ENCODE results near the gene FAM114A1.

FAM114A1 gene

DNA sequence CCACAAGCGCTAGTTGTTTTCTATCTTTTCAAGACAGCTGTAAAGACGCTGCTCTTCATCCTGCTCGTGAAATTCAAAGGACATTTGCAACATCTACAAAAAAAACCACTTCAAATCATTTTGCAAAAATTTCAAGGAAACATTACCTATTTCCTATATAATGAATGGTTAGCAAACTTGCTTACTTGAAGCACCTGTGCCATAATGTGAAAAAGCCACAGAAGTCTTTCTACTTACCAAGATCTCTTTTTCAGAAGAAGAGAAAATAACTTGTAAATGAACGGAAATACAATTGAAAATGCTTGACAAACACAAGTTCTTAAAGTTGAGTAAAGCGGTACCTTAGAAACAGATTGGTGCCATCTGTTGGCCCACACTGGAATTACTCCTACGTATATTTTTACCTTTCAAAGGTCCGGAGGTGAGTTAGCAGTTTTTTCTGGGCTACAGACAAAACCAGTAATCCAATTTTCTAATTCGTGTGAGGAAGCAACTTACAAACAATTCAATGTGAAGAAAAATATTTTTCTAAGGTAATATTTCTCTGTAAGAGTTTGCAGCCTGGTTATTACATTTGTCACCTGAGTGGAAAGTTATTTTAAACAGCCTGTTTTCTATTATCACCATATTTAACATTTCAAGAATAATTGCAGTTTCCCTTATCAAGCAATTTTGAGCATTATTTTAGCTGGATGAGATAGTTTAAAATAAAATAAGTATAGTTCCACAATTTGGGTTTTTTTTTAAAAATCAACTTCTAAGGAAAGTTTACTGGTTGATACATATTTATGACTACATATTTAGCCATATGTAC is 10.9 kb upstream of the FAM114A1 start, which contains the start of gene TLR6:
TLR6 (minus strand) TSS at position 294 of the 814 bp plus-strand sequence. CDS start 27,344 bp downstream, outside the sequence.
- Histone ChIP-seq H4K20me1 (ENCODE audit: insufficient read depth, low read length, poor library complexity, severe bottlenecking) (no peaks in the 10 kb centered on the region), H3K9me3 (ENCODE audit: insufficient read depth, low read depth, low read length) (no peaks in the 10 kb centered on the region), H3K36me3 (ENCODE audit: insufficient read depth, low read length) (no peaks in the 10 kb centered on the region), H3K27me3 (ENCODE audit: insufficient read depth, low read length, poor library complexity, severe bottlenecking) (no peaks in the 10 kb centered on the region), H3K9me2 (replicated peaks; ENCODE audit: low read depth, low read length) (no peaks in the 10 kb centered on the region), H2AFZ (ENCODE audit: low read length) (peak within 1 kb of the TSS; percentile 69), H3K9ac (ENCODE audit: low read depth, low read length, poor library complexity, severe bottlenecking) (no peak within 1 kb of the TSS), H3K4me3 (ENCODE audit: low read length, poor library complexity, severe bottlenecking) (peak within 1 kb of the TSS; percentile 63), H3F3A (ENCODE audit: low read depth) (no peaks in the 10 kb centered on the region; the same call in 1 of the 2 replicates), H3K79me2 (ENCODE audit: insufficient read depth, low read length) (no peaks in the 10 kb centered on the region), H3K4me1 (ENCODE audit: insufficient read depth, low read length, poor library complexity, severe bottlenecking) (peaks cover 10% of the 10 kb centered on the region), H3K4me2 (ENCODE audit: low read depth, low read length, poor library complexity, severe bottlenecking) (peak within 1 kb of the TSS; percentile 77)
- TF ChIP-seq, protein P1, sequence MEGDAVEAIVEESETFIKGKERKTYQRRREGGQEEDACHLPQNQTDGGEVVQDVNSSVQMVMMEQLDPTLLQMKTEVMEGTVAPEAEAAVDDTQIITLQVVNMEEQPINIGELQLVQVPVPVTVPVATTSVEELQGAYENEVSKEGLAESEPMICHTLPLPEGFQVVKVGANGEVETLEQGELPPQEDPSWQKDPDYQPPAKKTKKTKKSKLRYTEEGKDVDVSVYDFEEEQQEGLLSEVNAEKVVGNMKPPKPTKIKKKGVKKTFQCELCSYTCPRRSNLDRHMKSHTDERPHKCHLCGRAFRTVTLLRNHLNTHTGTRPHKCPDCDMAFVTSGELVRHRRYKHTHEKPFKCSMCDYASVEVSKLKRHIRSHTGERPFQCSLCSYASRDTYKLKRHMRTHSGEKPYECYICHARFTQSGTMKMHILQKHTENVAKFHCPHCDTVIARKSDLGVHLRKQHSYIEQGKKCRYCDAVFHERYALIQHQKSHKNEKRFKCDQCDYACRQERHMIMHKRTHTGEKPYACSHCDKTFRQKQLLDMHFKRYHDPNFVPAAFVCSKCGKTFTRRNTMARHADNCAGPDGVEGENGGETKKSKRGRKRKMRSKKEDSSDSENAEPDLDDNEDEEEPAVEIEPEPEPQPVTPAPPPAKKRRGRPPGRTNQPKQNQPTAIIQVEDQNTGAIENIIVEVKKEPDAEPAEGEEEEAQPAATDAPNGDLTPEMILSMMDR (conservative IDR thresholded peaks at IDR 0.05; ENCODE audit: low read length), result peak; percentile 84
- TF ChIP-seq EZH2phosphoT487 (IDR thresholded peaks at IDR 0.05; ENCODE audit: borderline replicate concordance), result no peak

DNA sequence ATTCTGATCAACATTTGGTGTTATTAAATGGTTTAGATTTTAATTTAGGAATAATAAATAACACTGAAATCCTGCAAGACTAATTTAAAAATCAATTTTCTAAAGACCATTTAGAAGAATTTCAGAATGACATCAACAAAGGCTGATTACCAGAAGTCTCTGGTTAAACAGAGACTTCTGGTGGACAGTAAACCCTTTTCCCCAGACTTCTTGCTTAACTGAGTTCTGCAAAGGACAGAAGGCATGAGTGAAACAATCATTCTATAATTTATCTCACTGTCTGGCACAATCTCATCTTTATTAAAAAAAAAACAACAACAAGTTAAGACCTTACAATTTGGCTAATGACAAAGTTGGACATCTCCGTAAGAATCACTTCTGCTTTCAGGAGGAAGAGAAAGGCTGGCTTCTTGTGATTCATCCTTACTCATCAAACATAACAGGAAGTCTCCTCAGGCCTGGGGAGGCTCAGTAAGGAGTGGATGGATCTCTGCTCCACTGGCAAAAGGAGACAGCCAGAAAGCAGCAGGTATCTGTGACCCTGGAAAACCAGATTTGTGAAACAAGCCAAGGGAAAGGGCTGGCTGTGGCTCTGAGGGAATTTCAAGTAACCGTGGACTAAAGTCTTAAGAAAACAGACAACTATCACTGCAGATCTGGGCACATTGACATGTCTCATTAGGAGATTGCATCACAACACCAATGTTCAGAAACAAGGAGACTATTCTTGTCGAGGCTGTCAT is 10.1 kb upstream of the FAM114A1 start:
- Histone ChIP-seq H2AFZ (ENCODE audit: low read length) (peak overlapping the region; percentile 69), H3K9me3 (ENCODE audit: insufficient read depth, low read depth, low read length) (no peaks in the 10 kb centered on the region), H3K4me3 (ENCODE audit: low read length, poor library complexity, severe bottlenecking) (peak overlapping the region; percentile 63)

DNA sequence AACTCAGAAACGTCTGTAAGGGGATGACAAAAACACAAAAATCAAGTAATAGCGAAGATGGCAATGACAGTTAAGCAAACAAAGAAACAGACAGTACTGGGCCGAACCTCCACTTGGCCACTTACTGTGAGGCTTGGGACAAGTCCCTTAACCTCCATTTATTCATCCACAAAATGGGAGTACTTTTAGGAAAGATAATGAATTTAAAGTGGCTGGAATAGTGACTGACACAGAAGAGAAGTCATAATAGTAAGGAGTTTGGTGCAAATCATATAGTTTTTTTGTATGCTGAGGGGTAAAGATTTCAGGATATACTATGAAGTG is 9.5 kb upstream of the FAM114A1 start:
- Histone ChIP-seq H3K79me2 (ENCODE audit: insufficient read depth, low read length) (no peaks in the 10 kb centered on the region), H4K20me1 (ENCODE audit: insufficient read depth, low read length, poor library complexity, severe bottlenecking) (no peaks in the 10 kb centered on the region), H3K27me3 (ENCODE audit: insufficient read depth, low read length, poor library complexity, severe bottlenecking) (no peaks in the 10 kb centered on the region), H3K36me3 (ENCODE audit: insufficient read depth, low read length) (no peaks in the 10 kb centered on the region), H2AFZ (ENCODE audit: low read length) (no peak overlapping the region), H3F3A (ENCODE audit: low read depth) (no peaks in the 10 kb centered on the region; the same call in 1 of the 2 replicates), H3K9ac (ENCODE audit: low read depth, low read length, poor library complexity, severe bottlenecking) (no peak overlapping the region), H3K9me2 (replicated peaks; ENCODE audit: low read depth, low read length) (no peaks in the 10 kb centered on the region), H3K9me3 (ENCODE audit: insufficient read depth, low read depth, low read length) (no peaks in the 10 kb centered on the region), H3K4me1 (ENCODE audit: insufficient read depth, low read length, poor library complexity, severe bottlenecking) (peaks cover 10% of the 10 kb centered on the region), H3K4me2 (ENCODE audit: low read depth, low read length, poor library complexity, severe bottlenecking) (no peak overlapping the region), H3K4me3 (ENCODE audit: low read length, poor library complexity, severe bottlenecking) (no peak overlapping the region)
- TF ChIP-seq, protein P1 (conservative IDR thresholded peaks at IDR 0.05; ENCODE audit: low read length), result no peak
- no peak for TF ChIP-seq EZH2phosphoT487 (IDR thresholded peaks at IDR 0.05; ENCODE audit: borderline replicate concordance)

More for the DNA sequence above, 10.1 kb upstream of the FAM114A1 start:
- TF ChIP-seq, protein P1 (conservative IDR thresholded peaks at IDR 0.05; ENCODE audit: low read length), result no peak
- no peak for TF ChIP-seq EZH2phosphoT487 (IDR thresholded peaks at IDR 0.05; ENCODE audit: borderline replicate concordance)
- no peak overlapping the region for H3K9ac ChIP-seq (ENCODE audit: low read depth, low read length, poor library complexity, severe bottlenecking)
- no peaks in the 10 kb centered on the region; the same call in 1 of the 2 replicates for H3F3A ChIP-seq (ENCODE audit: low read depth)
- H3K79me2 ChIP-seq (ENCODE audit: insufficient read depth, low read length), result no peaks in the 10 kb centered on the region
- no peaks in the 10 kb centered on the region for H3K36me3 ChIP-seq (ENCODE audit: insufficient read depth, low read length)
- no peaks in the 10 kb centered on the region for H4K20me1 ChIP-seq (ENCODE audit: insufficient read depth, low read length, poor library complexity, severe bottlenecking)
- H3K27me3 ChIP-seq (ENCODE audit: insufficient read depth, low read length, poor library complexity, severe bottlenecking), result no peaks in the 10 kb centered on the region
- H3K4me1 ChIP-seq (ENCODE audit: insufficient read depth, low read length, poor library complexity, severe bottlenecking), result peaks cover 10% of the 10 kb centered on the region
- H3K4me2 ChIP-seq (ENCODE audit: low read depth, low read length, poor library complexity, severe bottlenecking), result peak overlapping the region; percentile 77
- H3K9me2 ChIP-seq (replicated peaks; ENCODE audit: low read depth, low read length), result no peaks in the 10 kb centered on the region
